Stimulated activated CD4-positive, alpha-beta T cell treated with anti-CD3 and anti-CD28 coated beads, Interleukin-15, amount 100 ng/mL, for 24 hours (primary cell): Measurements from ENCODE around the gene ALDH18A1.
"Not testable (repeated sequence)": the region's sequence is repeated elsewhere in the genome, so short reads cannot be mapped to it uniquely, and the experiment has no call there.

Source experiments
- DNase-seq: peaks from one replicate; pipeline ENCODE4 v3.0.0-alpha.2; 2020

ALDH18A1 gene

DNA sequence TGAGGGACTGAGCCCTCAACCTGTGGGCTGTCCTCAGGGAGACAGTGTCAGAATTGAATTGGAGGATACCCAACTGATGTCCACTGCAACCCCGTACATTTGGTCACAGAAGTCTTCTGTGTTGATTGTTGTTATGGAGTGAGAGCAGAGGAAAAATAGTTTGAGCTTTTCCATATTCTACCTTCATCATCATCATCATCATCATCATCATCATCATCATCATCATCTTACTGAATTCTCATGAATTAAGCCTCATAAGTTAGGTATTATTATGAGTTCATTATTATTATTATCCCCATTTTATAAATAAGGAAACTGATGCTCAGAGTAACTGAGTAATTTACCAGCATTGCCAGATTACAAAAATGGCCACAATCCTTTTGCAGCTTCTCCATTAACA is 8.4 kb downstream of the ALDH18A1 start:
- DNase-seq: no peak

DNA sequence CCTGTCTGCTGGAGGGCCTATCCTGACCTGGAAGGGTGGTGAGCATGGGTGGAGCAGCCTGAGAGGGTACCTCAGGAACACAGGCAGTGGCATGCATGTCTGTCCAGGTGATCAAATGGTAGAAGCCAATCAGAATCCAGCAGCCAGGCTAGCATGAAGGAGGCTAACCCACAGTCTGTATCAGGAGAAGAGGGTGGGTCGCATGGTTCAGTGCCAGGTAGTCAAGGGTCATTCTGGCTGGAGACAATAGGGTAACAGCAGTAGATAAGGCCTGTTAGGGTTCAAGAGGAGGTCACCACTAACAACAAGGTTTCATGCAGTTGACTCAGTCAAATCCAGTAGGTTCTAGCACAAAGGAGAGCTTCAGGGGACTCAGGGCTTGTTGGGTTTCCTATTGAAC is 10.4 kb downstream of the ALDH18A1 start:
- no peak for DNase-seq

DNA sequence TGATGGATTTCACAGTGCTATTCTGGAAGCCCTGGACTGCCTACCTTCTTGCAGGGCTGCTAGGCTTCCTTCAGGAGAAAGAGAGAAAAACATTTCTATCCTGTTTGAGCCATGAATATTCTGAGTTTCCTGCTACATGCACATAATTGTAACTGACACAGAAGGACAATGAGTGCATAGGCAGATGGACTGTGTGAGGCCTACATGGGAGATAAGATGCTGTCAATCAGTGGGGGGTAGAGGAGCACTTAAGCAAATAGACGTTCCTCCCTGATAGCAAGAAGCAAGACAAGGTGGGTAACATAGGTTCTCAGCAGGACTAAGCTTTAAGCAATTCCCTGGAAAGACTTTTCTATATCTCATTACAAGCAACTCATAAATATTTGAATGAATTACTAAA is 11.6 kb downstream of the ALDH18A1 start:
- DNase-seq: no peak

DNA sequence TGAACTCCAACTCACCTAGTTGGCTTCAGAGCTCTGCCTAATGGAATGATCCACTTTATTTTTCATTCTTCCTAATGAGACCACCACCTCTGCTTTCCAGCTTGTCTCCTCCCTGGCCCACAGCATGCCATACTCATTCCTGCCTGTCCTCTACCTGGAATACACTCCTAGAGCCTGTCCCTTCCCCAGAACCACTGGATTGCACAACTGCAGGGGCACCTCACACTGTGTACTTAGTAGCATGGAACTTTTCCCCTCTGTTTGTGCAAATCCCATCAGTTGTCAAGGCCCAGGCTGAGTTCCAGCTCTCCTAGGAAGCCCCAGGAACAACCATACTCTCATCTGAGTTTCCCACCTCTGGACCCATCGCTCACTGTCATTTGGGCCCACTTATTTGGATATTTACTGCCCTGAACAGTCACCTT is 15.6 kb downstream of the ALDH18A1 start:
- DNase-seq: no peak

DNA sequence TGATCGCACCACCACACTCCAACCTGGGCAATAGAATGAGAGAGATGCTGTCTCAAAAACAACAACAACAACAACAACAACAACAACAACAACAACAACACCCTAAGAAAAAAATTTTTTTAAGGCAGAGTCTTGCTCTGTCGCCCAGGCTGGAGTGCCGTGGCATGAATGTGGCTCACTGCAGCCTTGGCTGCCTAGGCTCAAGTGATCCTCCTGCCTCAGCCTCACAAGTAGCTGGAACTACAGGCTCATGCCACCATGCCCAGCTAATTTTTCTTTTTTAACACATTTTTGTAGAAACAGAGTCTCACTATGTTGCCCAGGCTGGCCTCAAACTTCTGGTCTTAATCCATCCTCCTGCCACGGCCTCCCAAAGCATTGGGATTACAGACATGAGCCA is 18.6 kb downstream of the ALDH18A1 start:
- no peak for DNase-seq

DNA sequence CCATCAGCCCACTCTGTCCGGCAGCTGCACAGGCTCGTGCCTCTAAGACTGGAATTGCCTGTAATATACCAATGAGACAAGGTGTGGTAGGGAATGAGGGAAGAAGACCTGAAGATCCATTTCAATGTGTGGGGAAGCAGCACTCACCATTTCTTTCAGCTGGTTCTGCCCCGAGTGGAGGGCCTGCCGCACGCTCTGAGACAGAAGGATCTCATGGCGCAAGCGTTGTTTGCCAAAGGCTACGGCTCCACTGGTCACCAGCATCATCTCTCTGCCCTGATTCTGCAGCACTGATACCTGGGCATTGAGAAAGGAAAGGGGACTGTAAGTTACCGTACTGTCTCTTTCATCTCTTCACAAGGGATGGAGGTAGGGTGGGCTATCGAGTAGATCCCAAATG is 19.4 kb downstream of the ALDH18A1 start:
- DNase-seq: no peak

DNA sequence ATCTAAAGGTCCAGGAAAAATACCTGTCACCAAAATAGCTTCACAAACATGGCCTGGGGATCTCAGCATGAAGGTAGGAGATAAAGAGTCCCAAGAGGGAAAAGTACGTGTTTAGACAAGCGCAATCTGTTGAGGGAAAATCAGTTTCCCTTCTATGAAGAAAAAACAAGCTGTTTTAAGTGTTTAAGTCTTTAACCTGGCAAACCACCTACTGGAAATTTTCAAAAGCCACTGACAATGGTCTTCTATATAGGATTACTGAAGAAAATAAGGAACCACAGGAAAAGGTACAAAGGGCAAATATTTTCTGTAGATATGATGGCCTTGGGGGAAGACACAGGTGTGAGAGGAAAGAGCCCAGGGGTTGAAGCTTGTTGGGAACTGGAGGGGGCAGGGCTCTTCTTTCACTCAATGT is 21.2 kb downstream of the ALDH18A1 start:
- DNase-seq: no peak

DNA sequence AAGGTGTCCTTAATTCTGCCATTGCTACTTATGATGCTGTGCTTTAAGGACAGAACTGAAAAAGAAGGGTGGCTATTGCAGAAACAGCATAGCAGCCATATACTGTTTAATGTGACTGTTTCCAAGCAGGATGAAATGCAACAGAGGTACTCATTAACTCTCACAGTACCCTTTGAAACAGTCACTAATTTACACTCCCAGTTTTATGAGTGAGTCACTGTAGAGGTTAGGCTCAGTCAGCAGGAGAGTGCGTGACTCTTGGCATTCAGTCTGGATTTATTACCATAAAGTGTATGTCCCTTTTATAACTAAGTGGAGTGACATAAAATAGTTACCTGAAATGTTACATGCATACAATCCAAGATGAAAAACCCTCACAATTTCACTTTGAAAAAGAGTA is 27.7 kb downstream of the ALDH18A1 start:
- no peak for DNase-seq

DNA sequence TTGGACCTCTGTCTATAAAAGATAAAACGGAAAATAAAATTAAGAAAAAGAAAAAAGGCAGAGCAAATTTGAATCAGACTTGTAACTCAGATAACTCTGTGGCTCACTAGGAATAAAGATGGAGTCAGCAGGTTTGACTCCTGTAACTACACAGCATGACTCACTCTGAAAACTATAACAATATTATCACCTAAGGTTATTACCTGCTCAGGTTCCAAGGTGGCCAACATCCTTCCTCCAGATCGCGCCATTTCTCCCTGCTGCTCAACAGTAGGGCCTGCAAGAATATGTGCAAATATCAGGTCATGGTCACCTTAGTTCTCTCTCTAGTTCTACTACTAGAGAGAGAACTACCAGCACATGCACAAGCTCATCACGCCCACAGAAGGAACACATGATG is 30.0 kb downstream of the ALDH18A1 start:
- no peak for DNase-seq

DNA sequence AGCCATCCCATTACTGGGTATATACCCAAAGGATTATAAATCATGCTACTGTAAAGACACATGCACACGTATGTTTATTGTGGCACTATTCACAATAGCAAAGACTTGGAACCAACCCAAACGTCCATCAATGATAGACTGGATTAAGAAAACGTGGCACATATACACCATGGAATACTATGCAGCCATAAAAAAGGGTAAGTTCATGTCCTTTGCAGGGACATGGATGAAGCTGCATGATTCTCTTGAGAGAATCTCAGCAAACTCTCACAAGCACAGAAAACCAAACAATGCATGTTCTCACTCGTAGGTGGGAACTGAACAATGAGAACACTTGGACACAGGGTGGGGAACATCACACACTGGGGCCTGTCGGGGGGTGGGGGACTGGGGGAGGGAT is 36.1 kb downstream of the ALDH18A1 start:
- DNase-seq: not testable (repeated sequence)

DNA sequence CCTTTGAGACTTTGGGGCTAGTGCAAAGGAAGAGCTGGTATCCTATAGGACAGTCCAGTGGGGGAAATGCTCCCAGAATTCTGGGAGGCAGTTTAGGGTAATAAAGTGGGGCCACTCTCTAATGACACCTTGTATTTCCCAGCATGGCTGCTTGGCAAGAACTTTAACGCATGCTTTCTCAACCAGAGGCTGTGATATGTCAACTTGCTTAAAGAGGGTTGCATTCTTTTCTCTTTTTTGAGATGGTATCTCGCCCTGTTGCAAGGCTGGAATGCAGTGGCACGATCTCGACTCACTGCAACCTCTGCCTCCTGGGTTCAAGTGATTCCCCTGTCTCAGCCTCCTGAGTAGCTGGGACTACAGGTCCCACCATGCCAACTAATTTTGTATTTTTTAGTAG is 38.4 kb downstream of the ALDH18A1 start:
- no peak for DNase-seq

DNA sequence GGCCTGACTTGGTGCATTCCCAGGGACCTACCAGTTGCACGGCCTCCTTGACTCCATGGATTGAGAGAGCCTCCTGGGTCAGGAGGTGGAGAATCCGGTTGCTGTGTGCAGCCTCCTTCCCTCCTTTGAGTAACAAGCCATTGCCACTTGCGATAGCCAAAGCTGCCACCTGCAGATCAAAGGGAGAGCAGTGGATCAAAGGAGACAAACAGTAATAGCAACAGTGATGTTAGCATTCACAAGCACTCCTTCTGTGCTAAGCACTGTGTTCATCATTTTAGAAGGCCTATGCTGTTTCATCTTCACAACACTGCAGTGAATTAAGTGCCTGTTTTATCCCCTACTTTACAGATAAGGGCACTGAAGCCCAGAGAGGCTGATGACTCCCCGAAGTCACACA is 40.1 kb downstream of the ALDH18A1 start:
- no peak for DNase-seq

DNA sequence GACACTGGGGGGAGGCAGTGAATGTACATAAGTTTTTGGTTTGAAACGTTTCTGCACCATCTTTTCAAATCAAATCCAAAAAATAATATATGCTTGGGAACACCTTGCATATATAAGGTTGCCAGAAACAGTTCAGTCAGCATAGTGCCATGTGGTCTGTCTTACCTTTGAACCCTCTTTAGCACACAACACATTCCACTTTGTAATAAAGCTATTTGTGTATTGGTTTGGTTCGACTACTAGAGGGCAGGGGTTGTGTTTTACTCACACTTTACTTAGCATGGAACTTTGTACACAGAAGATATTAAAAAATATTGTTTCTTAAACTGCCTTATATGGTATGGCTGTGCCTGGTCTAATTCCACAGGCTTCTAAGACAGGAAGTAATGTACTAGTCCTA is 43.2 kb downstream of the ALDH18A1 start:
- no peak for DNase-seq

DNA sequence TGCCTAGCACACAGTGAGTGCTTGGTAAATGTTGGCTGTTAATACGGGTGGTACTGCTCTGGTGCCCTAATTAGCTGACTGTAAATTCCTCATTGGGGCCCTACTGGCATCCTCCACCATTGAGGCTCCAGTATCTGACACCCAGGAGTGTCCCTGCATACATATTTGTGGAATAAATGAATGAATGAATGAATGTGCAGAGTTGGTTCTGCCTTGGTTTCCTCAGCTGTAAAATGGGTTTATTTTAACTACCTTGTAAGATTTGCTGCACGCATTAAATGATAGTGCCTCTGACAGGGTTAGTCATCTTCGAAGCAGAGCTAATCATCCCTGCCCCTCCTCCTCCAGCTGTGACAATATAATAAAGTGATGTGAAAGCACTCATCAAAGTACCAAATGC is 45.8 kb downstream of the ALDH18A1 start:
- no peak for DNase-seq

DNA sequence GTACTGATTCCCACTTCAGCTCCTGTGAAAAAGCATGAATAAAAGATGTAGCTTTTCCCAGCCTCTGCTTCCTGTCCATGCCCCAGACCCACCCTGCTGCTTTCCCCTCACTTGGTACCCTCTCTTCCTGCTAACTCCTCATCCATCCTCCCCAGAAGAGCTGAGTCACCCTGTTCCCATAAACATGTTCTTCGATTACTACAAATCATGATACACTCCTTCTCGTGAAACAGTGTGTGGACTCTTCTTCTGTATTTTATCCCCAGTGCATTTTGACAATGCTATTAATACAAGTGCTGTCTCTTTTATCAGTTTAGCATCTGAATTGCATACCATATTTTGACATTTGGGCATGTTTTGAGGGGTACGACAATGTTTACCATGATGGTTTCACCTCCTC is 49.6 kb downstream of the ALDH18A1 start:
- no peak for DNase-seq

DNA sequence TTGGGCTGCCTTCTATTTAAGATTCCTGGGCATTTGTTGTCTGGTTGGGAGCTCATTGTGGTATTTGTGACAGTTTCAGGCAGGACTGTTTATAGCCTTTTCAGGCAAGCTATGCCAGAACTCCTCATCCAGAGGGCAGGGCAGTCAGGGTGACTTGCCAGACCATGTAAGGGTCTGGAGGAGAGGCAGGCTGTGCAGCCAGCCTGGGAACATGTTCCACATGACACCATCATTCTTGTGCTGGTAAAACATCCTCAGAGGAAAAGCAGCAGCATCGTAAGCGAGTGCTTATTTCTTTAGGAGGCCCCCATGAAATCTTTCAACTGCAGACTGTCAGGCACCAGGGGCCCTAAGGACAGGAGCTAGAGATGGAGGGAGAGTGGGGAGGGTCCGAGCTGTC is 51.3 kb downstream of the ALDH18A1 start:
- no peak for DNase-seq

DNA sequence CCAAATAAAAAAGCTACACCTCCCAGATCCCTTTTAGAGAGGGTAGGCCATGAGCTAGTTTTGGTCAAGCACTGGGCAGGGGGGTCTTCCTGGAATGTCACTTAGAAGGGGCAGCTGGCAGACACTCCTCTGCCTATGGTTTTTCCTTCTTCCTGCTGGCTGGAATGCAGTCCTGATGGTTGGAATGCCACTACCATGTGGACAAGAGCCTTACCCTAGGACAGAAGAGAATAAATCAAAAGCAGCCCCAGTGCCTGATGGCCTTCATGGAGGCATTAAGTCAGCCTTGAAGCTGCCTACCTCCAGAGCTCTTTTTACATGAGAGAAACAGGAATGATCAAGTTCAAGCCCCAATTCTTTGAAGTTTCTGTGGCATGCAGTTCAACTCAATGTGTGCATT is 51.9 kb downstream of the ALDH18A1 start:
- no peak for DNase-seq

DNA sequence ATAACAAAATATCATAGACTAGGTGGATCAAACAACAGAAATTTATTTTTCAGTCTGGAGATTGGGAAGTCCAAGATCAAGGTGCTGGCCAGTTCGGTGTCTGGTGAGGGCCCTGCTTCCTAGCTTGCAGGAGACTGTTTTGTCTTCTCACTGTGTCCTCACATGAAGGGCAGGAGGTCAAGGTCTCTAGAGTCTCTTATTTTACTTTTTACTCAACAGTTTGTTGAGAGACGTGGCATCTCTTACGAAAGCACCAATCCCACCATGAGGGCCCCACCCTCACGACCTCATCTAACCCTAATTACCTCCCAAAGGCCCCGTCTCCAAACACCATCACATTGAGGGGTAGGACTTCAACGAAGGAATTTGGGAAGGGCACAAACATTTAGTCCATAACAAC is 54.1 kb downstream of the ALDH18A1 start:
- DNase-seq: no peak

DNA sequence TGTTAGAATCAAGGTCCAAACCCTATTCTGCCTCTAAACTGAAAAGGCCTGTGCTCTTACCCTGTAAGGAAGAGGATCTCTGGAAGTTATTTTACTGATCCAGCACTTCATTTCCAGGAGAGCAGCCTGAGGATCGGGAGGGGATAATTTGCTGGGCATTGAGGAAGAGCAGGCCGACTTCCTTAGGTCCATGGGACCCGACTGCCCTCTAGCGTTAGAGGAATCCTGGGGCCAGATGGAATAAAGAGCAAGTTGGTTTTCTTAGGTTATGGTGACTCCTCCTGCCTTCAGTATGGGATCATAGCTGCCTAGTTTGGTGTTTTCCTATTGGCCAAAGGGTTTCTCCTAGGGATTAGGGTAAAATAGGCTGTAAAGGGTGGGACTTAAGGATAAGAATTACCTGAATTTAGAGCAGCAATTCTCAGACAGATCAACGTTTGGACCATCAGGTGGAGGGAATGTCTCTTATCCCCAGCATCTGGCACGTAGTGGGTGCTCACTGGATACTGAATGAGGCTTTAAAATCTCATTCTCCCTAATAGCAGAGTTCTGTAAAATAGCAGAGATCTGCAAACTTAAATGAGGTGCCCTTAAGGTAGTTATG is 55.3 kb downstream of the ALDH18A1 start:
- peak; percentile 64 for DNase-seq

DNA sequence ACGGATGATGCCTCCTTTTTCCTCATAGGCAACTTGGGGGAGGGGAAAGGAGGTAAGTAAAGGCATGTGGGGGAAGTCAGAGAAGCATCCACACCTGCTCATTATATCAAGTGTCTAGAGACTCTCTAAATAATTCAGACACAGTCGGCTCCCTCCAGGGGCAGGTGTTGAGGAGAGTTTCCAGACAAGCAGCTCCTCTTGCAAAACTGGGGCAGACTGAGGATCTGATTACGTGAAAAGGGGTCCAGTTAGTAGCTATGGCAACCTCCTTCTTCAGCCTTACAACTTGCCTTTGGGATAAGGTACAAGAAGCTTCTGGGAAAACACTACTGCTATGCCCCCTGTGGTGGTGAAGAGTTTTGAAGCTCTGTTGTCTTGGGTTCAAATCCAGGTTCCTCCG is 56.4 kb downstream of the ALDH18A1 start:
- no peak for DNase-seq

DNA sequence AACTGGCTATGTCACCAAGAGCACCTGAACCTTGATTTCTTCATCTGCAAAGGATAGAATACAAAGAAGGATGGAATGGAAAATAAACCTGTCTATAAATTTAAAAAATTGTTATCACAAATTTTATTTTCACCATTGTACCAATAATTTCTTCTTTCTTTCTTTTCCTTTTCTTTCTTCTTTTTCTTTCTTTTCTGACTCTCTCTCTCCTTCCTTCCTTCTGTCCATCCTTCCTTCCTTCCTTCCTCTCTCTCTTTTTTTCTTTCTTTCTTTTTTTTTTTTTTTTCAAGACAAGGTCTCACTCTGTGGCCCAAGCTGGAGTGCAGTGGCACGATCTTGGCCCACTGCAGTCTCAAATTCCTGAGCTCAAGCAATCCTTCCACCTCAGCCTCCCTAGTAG is 58.7 kb downstream of the ALDH18A1 start:
- no peak for DNase-seq

DNA sequence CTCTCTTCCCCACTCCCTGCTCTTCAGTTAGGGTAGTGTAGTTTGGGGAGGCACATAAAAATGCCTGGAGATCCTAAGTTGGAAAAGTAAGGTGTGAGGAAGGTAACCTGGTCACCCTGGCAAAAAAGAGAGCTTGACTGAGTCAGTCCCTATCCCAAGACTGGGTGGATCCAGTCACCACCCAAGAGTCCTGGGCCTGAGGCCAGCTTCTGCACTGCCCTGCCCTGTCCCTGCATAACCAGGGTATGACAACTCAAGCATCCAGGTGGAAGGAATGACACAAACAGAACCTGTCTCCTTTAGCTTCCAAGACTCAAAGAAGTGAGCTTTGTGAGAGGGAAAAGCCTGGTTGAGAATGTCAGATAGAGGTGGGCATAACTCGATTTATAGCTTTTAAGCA is 68.5 kb downstream of the ALDH18A1 start:
- DNase-seq: no peak

DNA sequence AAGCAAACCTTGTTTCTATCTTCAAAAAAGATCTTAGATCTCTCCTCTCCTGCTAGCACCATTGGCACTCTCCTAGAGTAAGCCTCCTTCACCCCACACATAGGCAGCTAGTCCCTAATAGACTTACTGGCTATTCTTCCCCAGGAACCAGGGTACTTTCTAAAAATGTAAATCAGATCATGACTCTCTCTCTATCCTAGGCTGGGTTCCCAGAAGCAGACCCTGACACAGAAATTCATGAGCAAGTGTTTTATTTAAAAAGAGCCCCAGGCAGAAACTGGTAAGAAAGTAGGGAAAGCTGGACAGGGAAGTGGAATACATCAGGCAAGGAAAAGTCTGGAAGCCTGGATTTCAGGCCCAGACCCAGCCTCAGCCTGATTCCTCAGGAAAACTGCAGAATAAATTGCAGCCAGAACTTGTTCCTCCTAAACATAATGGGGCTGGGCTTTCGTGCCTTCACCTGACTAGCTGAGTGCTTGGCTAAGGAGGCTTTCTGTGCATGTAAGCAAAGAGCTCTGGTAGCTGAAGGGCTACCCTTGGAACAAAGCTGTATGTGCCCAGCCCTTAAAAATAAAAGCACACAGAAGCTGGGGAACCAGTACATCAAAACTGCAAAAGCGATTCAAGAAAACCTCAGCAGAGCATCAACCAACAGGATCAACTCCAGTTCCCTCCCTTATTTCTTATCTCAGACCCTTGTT is 76.5 kb downstream of the ALDH18A1 start:
- no peak for DNase-seq

DNA sequence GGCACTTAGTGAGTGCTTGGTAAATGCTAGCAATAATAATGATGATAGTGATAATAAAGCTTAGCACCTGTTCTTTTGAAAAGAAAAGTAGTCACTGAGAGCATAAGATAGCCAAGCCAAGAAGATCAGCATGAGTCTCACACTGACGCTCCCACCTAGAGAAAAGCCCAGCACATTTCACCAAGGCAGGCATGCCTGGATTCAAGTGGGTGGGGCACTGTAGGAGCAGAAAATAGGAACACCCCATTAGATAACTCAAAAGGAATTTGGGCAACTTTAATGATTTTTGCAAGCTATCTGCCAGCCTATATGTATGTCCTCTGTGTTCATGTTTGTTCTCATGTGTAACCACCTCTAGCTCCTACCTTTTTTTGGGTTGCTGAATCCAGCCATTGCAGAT is 77.2 kb downstream of the ALDH18A1 start:
- no peak for DNase-seq

DNA sequence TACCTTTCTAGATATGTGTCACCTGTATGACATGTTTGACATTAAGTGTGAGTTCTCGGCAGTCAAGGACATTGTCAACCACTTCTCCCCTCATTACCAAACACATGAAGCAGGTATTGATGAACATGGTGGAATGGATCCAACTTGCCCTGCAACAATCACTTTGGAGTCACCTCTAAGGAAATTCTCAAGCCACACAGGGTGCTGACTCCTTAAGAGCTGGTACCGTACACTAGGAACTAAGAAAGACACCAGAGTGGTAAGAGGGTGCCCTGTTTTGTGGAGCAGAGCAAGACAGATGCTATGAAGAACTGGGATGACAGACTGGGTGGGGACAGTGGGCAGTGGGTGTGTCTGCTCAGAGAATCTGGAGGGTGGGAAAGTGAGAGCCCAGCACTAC is 77.9 kb downstream of the ALDH18A1 start:
- no peak for DNase-seq
